WERI-Rb-1 (cell line): ENCODE data around the gene PHKA1.

Source experiments
- DNase-seq: peaks from one replicate; pipeline ENCODE4 v3.0.0-alpha.2; 2020
- H3K27ac ChIP-seq: fragments of 250-450 bp; sonication (Bioruptor Pico); 2 replicates; pipeline ENCODE4 v1.5.1; 2020; ENCODE audit warnings: mild to moderate bottlenecking, moderate library complexity
- H3K27me3 ChIP-seq: fragments of 250-450 bp; sonication (Bioruptor Pico); 2 replicates; pipeline ENCODE4 v1.5.1; 2021; ENCODE audit warnings: mild to moderate bottlenecking, low read depth, moderate library complexity; ENCODE audit not compliant: insufficient read depth, severe bottlenecking
- H3K36me3 ChIP-seq: fragments of 250-450 bp; sonication (Bioruptor Pico); 2 replicates; pipeline ENCODE4 v1.5.1; 2020; ENCODE audit warnings: mild to moderate bottlenecking, moderate library complexity
- H3K4me3 ChIP-seq: 2 replicates; pipeline ENCODE4 v1.5.1; 2011; ENCODE audit warnings: low read depth, mild to moderate bottlenecking, control low read depth, low read length
- H3K9me3 ChIP-seq: fragments of 250-450 bp; sonication (Bioruptor Pico); 2 replicates; pipeline ENCODE4 v1.5.1; 2021; ENCODE audit warnings: mild to moderate bottlenecking, moderate library complexity; ENCODE audit not compliant: severe bottlenecking
- CTCF ChIP-seq: IDR thresholded peaks from 2 replicates; pipeline ENCODE4 v1.5.1; 2011; ENCODE audit warnings: low read depth, mild to moderate bottlenecking, control low read depth, inconsistent platforms, low read length

Gene PHKA1

GRCh38 chrX:72545990-72546389 lies 168.1 kb downstream of the PHKA1 start:
- Histone ChIP-seq H3K36me3 (no peaks in the 10 kb centered on the region), H3K27ac (no peak overlapping the region), H3K27me3 (no peaks in the 10 kb centered on the region), H3K9me3 (no peaks in the 10 kb centered on the region), H3K4me3 (no peak overlapping the region)
- TF ChIP-seq CTCF = 0 out of 2 replicates have a peak, but pooled peaks have one; percentile 22
- DNase-seq = no peak

- no peaks in the 10 kb centered on the region for H3K9me3 ChIP-seq
- DNase-seq = no peak
- H3K36me3 ChIP-seq = no peaks in the 10 kb centered on the region
- TF ChIP-seq CTCF = no peak
- no peak overlapping the region for H3K4me3 ChIP-seq
- peaks cover 3% of the 10 kb centered on the region for H3K27me3 ChIP-seq
- H3K27ac ChIP-seq = no peak overlapping the region
Observed at GRCh38 chrX:72540318-72540717, 173.8 kb downstream of the PHKA1 start.

DNA sequence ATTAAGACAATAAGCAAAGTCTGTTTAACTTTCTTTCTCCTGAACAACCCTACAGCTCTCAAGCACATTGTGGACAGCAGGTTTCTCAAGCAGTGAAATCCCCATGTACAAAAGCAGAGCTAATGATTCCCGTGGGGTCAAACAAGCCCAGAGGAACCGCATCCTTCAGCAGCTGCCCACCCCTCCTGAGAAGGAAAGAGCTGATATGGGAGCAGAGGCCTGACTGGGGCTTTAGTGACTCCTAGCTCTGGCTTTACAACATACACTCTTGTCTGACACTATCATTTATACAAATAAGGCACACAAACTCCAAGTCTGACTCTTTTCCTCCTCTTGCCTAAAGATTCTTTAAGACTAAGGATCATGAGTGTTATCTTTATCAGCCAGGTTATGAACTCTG lies 174.3 kb downstream of the PHKA1 start:
- DNase-seq = no peak
- H3K9me3 ChIP-seq = no peaks in the 10 kb centered on the region
- TF ChIP-seq CTCF = no peak
- peaks cover 3% of the 10 kb centered on the region for H3K27me3 ChIP-seq
- H3K27ac ChIP-seq = no peak overlapping the region
- H3K36me3 ChIP-seq = no peaks in the 10 kb centered on the region
- no peak overlapping the region for H3K4me3 ChIP-seq

GRCh38 chrX:72536542-72536941 lies 177.6 kb downstream of the PHKA1 start:
- no peak for DNase-seq
- Histone ChIP-seq H3K9me3 (no peaks in the 10 kb centered on the region), H3K4me3 (no peak overlapping the region), H3K36me3 (no peaks in the 10 kb centered on the region), H3K27me3 (peaks cover 3% of the 10 kb centered on the region), H3K27ac (no peak overlapping the region)
- no peak for TF ChIP-seq CTCF

GRCh38 chrX:72532366-72532765 lies 181.7 kb downstream of the PHKA1 start:
- no peak for DNase-seq

More at GRCh38 chrX:72532366-72532765, 181.7 kb downstream of the PHKA1 start:
- H3K9me3 ChIP-seq = no peaks in the 10 kb centered on the region
- no peaks in the 10 kb centered on the region for H3K36me3 ChIP-seq
- no peaks in the 10 kb centered on the region for H3K27me3 ChIP-seq
- no peak overlapping the region for H3K4me3 ChIP-seq
- TF ChIP-seq CTCF = no peak
- no peak overlapping the region for H3K27ac ChIP-seq
